Stimulated activated CD4-positive, alpha-beta T cell treated with anti-CD3 and anti-CD28 coated beads, Interleukin-12 subunit alpha, Interleukin-12 subunit beta, amount 100 ng/mL, for 48 hours (primary cell): ENCODE measurements around the gene FANCM.

ENCODE experiments used
- DNase-seq, 3 donors: peaks; one replicate each; pipeline ENCODE4 v3.0.0-alpha.2; 2020; ENCODE audit warnings: low read depth in 2 of 3, low spot score in 1 of 3

FANCM gene

GRCh38 chr14:45135659-45136395 lies at the start of gene FANCM:
TSS of gene FANCM (plus strand) at chr14:45135930. CDS start at chr14:45136032, 102 bp downstream.
- DNase-seq, result peak; percentile 80 to 85 (median 80)

- DNase-seq, result no peak
These were observed 45.9 kb upstream of the FANCM start for GRCh38 chr14:45089813-45090212.

GRCh38 chr14:45091710-45092109 lies 44.0 kb upstream of the FANCM start:
- no peak for DNase-seq

- DNase-seq, result no peak
These were observed 41.5 kb upstream of the FANCM start for GRCh38 chr14:45094275-45094674.

GRCh38 chr14:45095143-45095542 lies 40.6 kb upstream of the FANCM start:
- no peak for DNase-seq

GRCh38 chr14:45096218-45096617 lies 39.5 kb upstream of the FANCM start:
- no peak for DNase-seq

GRCh38 chr14:45103806-45104205 lies 31.9 kb upstream of the FANCM start:
- DNase-seq, result no peak

- DNase-seq, result no peak
These were observed 31.2 kb upstream of the FANCM start for GRCh38 chr14:45104561-45104960.

- no peak for DNase-seq
These were observed 22.6 kb upstream of the FANCM start for GRCh38 chr14:45112896-45113781.

- DNase-seq, result no peak
These were observed 21.4 kb upstream of the FANCM start for GRCh38 chr14:45114327-45114726.

GRCh38 chr14:45118594-45118993 lies 17.1 kb upstream of the FANCM start:
- DNase-seq, result no peak

GRCh38 chr14:45120096-45120495 lies 15.6 kb upstream of the FANCM start:
- DNase-seq, result no peak

GRCh38 chr14:45123271-45123670 lies 12.5 kb upstream of the FANCM start:
- DNase-seq, result no peak

- DNase-seq, result no peak
These were observed 10.0 kb upstream of the FANCM start for GRCh38 chr14:45125754-45126153.

- no peak for DNase-seq
These were observed 6.6 kb upstream of the FANCM start for GRCh38 chr14:45128963-45129629.

GRCh38 chr14:45133683-45134050 lies 2.1 kb upstream of the FANCM start:
- no peak for DNase-seq

GRCh38 chr14:45134051-45134958 lies 1.4 kb upstream of the FANCM start, which contains the start of gene FKBP3:
TSS of gene FKBP3 (minus strand) at chr14:45134481. CDS start at chr14:45134456, 25 bp downstream.
- DNase-seq, result peak; percentile 87 to 92 (median 91)

- DNase-seq, result no peak
These were observed 574 bp upstream of the FANCM start for GRCh38 chr14:45135156-45135555.

GRCh38 chr14:45136399-45136798 lies 669 bp downstream of the FANCM start:
- no peak for DNase-seq

- DNase-seq, result no peak
These were observed 5.0 kb downstream of the FANCM start for GRCh38 chr14:45140661-45141187.
